ENCODE results near the gene GINS2.

Gene GINS2

DNA sequence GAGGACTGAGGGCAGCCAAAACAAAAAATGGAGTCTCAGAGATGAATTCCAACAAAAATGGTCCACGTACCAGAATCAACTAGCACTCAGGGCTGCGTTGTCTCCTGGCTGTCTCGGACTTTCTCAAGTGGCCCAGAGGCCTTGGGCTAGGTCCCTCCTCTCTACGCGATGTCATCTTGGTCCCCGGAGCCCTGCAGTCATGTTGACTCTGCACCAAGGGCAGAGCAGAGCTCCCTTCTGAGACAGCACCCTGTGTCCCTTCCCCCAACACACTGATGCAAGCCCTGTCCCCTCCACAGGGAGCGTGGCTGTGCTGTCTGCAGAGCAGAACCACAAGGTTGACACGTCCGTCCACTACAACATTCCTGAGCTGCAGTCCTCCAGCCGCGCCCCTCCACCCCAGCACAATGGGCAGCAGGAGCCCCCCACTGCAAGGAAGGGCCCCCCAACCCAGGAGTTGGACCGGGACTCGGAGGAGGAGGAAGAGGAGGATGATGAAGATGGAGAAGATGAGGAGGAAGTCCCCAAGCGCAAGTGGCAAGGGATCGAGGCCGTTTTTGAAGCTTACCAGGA lies 20.8 kb downstream of the GINS2 start:
- DNase-seq (ENCODE audit: low read depth, low spot score), result no peak

DNA sequence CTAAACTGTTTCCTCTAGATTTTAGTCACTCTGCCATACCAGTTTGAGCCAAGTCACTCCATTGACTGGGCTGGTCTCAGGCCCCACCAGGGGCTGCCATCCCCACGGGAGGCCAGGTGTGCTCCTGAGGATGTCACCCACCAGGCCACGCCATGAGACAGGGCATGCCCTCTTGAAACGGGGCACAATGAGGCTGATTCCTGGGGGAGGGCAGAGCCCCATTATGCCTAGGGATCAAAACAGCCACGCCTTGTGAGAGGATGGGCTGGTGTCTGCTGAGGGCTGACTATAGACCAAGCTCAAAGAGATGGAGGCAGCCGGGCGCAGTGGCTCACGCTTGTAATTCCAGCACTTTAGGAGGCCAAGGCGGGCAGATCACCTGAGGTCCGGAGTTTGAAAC lies 21.5 kb downstream of the GINS2 start:
- no peak for DNase-seq (ENCODE audit: low read depth, low spot score)

DNA sequence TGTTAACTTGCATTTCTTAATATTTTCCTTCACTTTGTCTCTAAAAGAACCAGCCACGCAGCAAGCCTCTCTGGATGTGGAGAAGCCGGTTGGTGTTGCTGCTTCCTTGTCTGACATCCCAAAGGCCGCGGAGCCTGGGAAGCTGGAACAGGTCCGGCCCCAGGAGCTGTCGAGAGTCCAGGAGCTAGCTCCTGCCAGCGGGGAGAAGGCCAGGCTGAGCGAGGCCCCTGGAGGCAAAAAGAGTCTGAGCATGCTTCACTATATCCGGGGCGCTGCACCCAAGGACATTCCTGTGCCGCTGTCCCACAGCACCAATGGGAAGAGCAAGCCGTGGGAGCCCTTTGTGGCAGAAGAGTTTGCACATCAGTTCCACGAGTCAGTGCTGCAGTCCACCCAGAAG lies 22.8 kb downstream of the GINS2 start:
- no peak for DNase-seq (ENCODE audit: low read depth, low spot score)

DNA sequence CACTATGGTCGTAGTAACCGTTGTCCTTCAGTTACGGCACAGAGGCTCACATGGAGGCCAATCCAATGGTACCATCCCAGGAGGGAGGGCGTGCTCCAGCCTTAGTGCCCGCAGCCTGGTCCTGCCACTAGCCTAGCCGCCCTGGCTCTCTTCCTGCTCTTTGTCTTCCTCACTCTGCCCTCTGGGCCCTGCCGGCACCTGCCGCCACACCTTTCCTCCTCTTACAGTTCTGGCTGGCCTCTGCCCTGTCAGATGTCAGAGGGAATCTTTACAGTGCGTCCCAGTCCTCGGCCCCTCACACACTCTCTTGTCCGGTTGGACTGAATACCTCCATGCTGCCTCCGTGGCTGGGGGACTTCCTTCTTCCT lies 23.4 kb downstream of the GINS2 start:
- DNase-seq (ENCODE audit: low read depth, low spot score), result no peak

DNA sequence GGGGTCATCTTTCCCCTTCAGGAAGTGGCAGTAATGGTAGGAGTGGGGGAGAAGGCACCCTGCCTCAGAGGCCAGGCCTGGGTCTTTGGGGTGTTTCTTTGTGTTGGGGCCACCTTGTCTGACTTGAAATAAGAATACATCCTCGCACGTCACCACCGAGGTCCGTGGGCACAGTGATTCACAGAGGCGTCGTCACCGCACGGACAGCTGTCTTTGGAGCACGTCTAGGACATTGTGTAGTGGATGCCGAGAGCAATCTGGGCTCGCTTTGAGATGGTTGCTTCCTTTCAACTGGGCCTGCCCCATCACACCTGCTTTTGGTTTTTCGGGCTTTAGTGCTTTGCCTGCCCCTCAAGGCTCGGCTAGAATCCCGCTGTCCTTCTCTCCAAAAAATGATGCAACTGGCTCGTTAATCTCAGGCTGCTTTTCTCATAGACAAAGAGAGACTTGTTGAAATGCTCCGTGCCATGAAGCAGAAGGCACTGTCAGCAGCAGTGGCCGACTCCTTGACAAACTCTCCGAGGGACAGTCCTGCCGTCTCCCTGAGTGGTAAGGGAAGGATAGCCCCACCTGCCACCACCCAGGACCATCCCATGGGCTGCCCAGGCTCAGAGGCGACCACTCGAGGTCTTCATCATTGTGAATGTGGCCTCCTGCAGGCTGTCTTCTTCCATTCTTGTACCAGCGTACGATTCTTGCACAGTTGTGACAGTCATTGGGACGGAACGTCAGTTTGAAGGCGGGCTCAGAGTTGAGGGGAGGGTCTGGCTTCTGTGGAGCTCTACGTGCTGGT lies 24.0 kb downstream of the GINS2 start:
- DNase-seq (ENCODE audit: low read depth, low spot score), result no peak

DNA sequence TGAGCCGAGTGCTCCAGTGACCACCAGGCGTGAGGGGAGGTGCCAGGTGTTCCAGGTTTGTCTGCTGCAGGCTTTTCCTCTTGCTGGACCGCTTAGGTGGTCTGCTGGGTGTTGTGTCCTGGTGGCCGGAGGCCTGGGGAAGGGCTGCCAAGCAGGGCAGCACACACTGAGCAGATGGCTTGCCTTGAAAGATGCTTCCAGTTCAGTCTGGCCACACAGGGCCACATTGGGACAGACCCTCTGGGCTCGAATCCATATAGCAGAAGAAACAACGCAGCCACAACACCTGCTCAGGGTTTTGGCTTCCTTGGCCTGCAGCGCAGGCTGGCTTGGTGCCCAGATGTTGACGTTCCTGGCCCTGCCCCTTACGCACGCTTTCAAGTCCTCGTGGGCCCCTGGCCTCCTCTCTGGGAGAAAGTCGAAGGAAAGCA lies 24.8 kb downstream of the GINS2 start:
- DNase-seq (ENCODE audit: low read depth, low spot score), result no peak

DNA sequence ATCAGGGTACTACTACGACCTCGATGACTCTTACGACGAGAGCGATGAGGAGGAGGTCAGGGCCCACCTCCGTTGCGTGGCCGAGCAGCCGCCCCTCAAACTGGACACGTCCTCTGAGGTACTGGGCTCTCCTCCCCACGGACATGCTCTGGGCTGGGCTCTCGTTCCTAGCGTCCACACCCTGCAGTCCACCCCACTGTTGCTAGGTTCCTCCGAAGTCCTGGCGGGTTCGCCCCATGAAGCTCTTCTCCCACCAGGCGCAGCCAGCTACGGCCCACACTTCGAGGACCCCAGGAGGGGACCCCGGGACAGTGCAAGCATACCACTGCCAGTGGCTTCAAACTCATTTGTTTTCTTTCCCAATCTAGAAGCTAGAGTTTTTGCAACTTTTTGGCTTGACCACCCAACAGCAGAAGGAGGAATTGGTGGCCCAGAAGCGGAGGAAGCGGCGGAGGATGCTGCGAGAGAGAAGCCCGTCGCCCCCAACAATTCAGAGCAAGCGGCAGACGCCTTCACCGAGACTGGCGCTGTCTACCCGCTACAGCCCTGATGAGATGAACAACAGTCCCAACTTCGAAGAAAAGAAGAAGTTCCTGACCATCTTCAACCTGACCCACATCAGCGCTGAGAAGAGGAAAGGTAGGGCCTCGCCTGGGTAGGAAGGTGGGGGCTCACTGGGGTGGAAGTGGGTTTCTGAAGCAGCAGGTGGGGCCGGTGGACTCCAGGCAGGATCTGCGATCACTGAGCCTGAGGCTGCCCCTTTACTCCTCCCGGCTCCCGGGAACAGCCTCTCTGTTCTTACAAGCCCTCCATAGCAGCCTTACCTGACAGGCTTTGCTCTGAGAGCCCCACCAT lies 25.6 kb downstream of the GINS2 start:
- no peak for DNase-seq (ENCODE audit: low read depth, low spot score)

DNA sequence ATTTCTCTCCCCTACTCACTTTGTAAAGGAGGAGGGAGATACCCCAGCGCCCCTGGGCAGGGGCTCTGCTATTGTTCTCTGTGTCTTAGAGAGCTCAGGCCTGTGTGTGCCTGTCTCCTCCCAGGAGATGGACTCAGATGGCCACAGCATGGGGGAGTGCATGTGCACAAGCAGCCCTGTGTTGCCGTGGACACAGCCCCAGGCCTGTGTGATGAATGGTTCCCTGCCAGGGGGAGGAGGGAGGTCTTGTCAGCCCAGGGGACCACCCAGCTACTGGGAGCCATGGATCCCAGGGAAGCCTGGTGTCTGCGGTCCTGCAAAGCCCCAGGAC lies 26.3 kb downstream of the GINS2 start:
- DNase-seq (ENCODE audit: low read depth, low spot score), result no peak

DNA sequence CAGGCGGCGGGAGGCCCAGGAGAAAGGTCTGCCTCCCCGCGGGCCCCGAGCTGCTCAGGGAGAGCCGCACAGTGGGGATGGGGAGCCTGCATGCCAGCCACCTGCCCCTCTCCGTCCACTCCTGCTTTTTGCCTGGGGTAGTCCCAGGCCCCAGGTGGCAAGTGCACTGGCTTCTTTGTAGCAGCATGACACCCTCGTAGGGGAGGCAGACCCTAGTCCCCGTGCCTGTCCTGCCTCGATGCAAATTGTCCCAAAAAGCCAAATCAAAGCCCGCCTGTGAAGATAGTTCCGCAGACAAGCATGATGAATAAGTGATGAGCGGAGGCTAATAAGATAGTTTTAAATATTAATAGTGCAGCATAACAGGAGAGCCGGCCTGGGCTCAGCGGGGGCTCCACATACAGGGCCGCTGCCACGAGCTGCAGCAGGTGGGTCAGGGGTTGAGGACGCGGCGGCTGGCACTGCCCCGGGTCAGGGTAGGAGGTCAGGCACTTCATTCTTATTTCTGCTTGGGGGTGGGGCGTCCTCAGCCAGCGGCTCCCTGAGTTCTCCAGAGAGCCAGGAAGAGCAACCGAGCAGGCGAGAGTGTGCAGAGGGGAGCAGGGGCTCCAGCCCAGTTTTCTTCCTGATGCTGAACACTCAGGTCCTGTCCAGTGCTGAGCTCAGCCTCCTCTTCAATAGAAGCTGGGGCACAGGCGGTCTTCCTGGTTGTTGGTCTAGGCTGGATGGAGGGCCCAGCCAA lies 26.8 kb downstream of the GINS2 start:
- DNase-seq (ENCODE audit: low read depth, low spot score), result no peak

DNA sequence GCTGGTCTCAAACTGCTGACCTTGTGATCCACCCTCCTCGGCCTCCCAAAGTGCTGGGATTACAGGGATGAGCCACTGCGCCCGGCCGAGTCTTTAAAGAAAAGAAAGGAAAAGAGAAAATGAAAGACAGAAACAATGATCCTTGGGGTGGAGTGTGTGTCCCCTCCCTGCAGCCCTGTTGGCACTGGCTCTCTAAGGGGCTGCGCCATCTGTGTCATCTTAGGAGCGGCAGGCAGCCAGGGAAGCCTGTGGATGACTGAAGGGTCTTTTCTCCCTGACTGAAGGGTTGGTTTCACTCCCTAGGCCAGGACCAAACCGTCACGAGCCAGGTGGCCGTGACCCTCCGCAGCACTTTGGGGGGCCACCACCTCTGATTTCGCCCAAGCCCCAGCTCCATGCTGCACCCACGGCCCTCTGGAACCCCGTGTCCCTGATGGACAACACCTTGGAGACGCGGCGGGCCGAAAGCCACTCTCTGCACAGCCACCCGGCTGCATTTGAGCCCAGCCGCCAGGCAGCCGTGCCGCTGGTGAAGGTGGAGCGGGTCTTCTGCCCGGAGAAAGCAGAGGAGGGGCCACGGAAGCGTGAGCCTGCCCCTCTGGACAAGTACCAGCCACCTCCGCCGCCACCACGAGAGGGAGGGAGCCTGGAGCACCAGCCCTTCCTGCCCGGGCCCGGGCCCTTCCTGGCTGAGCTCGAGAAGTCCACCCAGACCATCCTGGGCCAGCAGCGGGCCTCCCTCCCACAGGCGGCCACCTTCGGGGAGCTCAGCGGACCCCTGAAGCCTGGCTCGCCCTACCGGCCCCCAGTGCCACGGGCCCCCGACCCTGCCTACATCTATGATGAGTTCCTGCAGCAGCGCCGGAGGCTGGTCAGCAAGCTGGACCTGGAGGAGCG lies 27.7 kb downstream of the GINS2 start:
- DNase-seq (ENCODE audit: low read depth, low spot score), result no peak

DNA sequence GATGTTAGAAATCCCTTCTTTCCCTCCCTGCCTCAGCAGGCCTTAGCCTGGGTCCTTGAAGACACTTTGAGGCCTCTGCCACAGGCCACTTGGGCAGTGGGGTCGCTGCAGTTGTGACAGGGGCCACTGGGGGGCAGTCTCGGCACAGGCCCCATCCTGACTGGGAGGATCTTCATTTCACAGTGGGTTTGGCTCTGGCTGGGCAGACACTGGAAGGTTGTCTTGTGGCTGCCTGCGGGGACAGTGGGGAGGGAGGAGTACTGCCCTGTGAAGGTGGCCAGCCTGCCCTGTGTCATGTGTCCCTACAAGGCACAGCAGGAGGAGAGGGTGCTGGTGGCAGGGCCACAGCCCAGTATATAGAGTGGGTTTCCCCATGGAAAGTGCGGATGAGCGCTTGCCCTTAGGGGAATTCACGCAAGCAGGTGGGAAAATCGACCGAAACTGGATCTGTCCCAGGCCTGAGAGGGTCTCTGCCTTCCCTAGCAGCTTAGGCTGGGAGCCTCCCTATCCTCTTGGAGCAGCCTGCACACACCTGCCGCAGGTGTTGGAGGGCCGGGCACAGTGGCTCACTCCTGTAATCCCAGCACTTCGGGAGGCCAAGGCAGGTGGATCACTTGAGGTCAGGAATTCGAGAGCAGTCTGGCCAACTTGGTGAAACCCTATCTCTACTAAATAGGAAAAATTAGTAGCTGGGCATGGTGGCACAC lies 28.8 kb downstream of the GINS2 start:
- peak; percentile 71 for DNase-seq (ENCODE audit: low read depth, low spot score)

DNA sequence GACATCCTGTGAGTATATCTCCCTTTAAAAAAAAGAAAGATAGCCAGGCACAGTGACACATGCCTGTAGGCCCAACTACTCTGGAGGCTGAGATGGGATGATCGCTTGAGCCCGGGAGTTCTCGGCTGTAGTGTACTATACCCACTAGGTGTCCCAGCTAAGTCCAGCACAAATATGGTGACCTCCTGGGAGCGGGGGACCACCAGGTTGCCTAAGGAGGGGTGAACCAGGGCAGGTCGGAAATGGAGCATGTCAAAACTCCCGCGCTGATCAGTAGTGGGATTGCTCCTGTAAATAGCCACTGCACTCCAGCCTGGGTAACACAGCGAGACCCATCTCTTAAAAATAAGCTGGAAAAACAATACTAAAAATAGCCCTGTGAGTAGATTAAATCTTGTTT lies 29.4 kb downstream of the GINS2 start:
- no peak for DNase-seq (ENCODE audit: low read depth, low spot score)

DNA sequence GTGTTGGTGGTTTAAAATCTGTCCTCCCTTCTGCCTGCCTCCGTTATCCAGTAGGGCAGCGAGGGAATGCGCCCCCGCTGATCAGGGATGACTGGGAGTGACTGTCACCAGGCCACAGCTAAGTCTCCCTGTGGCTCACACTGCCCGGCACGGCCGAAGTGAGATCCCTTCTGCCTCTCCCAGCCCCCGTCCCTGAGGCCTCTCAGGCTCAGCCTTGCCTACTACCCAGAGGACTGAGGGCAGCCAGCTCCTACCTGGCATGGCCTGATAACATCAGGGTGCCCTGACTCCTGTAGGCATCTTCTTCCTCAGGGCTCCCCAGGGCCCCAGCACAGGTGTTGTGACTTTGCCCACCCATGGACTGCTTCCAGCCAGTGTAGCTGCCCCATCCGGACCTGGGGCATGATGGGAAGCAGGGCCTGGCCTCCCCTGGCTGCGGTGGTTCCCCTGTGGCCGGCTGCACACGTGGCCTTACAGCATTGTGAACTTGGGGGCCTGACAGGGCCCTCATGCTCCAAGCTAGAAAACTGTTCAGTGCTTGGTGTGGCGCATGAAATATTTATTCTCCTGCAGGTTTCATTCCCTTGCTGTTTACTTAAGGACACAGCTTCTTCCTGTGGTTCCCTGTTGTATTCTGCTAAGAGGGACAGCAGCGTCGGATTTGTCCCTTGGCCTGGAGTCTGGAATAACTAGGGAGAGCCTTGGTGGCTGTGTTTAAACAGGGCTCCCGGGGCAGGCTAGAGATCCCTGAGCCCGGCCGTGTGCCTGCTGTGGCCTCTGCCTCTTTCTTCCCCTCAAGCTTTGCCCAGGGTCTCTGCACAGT lies 30.0 kb downstream of the GINS2 start:
- no peak for DNase-seq (ENCODE audit: low read depth, low spot score)

DNA sequence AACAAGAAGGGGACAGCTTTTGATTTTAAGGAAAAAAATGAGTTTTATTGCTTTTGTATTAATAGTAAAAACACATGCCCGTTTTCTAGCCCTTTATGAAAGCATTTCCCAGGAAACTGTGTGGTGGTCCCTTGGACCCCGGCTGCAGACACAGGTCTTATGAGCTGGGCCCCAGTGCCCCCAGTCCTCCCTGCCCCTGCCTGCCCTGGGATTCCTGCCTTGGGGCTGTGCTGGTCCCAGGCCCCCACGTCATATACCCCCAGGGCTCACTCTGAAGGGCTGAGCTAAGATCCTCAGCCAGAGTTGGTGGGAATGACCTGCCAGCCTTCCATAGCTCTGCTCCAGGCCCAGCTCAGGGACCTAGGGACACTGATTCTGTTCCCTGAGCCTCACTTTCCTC lies 30.8 kb downstream of the GINS2 start:
- DNase-seq (ENCODE audit: low read depth, low spot score), result no peak

DNA sequence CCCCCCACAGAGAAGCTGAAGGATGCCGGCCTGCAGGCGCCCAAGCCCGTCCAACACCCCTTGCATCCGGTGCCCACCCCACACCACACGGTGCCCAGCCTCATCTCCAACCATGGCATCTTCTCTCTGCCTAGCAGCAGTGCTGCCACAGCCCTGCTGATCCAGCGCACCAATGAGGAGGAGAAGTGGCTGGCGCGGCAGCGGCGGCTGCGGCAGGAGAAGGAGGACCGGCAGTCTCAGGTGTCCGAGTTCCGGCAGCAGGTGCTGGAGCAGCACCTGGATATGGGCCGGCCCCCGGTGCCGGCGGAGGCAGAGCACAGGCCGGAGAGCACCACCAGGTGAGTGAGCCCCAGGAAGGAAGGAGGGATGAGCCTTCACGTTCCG lies 31.5 kb downstream of the GINS2 start:
- no peak for DNase-seq (ENCODE audit: low read depth, low spot score)

DNA sequence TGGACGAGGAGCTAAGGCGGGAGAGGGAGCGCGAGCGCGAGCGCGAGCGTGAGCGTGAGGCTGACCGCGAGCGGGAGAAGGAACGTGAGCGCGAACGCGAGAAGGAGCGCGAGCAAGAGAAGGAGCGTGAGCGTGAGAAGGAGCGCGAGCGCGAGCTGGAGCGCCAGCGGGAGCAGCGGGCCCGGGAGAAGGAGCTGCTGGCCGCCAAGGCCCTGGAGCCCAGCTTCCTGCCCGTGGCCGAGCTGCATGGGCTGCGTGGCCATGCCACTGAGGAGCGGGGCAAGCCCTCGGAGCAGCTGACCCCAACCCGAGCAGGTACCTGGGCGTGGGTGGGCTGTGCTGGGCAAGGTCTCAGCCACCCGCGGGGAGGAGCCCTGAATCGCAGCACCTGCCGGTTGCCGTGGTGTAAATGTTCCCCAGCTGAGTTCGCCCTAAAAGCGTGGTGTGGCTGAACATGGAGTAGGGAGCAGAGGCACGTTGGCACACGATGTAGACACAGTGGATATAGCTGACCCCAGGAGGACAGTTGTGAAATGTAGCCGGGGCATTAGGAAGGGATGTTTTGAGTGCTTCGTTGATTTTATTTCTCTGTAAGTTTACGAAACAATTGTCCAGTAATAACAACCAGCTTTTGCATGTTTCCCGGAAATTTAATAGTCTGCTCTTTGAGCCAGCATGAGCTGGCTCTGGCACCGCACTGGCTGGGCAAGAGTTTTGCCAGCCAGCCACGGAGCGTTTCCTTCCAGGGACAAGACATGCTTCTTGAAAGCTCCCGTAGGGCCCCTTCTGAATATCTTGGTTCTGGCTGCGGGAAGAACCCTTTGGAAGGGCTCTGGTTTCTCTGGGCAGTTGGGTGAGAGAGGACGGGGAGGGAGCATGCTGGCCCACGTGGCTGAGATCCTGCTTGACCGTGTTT lies 32.1 kb downstream of the GINS2 start:
- DNase-seq (ENCODE audit: low read depth, low spot score), result no peak

DNA sequence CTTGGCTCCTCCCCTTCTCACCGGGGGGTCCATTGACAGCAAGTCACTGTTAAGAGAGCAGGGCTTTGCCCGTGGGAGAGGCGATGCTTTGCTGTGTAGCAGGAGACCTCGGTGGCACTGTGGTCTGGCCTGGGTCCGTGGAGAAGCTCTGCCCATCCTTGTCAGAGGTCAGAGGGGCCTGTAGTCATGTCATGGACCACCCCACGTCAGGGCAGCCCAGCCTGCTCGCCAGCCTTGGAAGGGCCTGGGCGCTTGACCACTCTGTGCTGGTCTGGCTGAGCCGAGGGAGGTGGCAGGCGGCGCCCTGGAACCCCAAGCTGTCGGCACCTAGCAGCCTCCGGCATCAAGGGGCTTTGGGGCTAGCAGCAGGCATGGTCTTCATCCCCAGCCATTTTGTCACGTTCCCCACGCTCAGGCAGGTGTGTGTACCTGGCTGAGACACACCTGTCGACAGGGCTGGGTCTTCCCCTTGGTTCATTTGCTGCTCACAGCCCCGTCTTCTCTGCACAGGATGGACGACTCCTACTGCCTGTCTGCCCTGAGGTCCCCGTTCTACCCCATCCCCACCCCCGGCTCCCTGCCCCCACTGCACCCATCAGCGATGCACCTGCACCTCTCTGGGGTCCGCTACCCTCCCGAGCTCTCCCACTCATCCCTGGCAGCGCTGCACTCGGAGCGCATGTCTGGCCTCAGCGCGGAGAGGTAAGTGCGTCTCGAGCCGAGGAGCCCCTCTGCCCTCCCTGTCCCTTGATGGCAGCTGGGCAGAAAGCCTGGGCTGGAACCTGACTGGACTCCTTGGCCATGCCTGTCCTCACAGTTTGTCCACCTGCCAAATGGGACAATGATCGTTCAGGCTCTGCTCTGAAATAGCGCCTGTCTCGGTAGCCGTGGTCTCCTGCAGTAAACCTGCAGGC lies 33.3 kb downstream of the GINS2 start:
- DNase-seq (ENCODE audit: low read depth, low spot score), result no peak

All from astrocyte of the hippocampus (primary cell).